Measurements from ENCODE around the gene PTBP3.
"Not testable (repeated sequence)": the region's sequence is repeated elsewhere in the genome, so short reads cannot be mapped to it uniquely, and the experiment has no call there.

Gene PTBP3

GRCh38 chr9:112316258-112316943 lies 17.0 kb downstream of the PTBP3 start:
- DNase-seq: no peak

GRCh38 chr9:112315331-112316257 lies 17.8 kb downstream of the PTBP3 start:
- no peak for DNase-seq

- no peak for DNase-seq
These were observed 21.3 kb downstream of the PTBP3 start for GRCh38 chr9:112312139-112312538.

GRCh38 chr9:112311497-112311896 lies 21.9 kb downstream of the PTBP3 start:
- DNase-seq: no peak

- no peak for DNase-seq
These were observed 22.6 kb downstream of the PTBP3 start for GRCh38 chr9:112310826-112311225.

GRCh38 chr9:112308588-112308987 lies 24.8 kb downstream of the PTBP3 start:
- DNase-seq: no peak

DNA sequence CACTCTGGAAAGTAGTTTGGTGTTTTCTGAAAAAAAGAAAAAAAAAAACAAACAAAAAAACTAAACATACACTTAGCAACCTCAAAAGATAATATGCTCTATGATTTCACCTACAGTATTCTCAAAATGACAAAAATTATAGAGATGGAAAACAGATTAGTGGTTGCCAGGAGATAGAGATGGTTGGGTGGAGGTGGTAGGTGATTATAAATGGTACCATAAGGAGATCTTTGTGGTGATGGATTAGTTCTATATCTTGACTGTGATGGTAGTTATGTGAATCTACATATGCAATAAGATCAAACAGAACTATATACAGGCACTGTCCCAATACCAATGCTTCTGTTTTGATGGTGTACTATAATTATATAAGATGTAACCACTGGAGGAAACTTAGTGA lies 32.0 kb downstream of the PTBP3 start:
- DNase-seq: no peak

DNA sequence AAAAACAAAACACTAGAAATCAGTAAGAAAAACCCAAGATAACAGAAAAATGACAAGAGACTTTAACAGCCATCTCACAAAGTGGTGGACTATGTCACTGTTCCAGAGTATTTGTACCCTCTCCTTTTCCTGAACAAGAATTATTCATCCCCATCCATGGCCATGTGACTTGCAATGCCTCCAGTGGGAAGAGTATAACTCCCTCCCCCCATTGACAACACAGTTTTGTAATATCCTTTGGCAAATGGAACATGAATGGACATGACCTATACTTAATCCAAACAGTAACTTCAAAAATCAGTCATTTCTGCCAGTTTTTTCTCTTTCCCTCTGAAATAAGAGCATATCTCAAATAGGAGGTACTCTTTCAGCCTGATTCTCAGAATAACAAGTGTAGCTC lies 33.9 kb downstream of the PTBP3 start:
- no peak for DNase-seq

DNA sequence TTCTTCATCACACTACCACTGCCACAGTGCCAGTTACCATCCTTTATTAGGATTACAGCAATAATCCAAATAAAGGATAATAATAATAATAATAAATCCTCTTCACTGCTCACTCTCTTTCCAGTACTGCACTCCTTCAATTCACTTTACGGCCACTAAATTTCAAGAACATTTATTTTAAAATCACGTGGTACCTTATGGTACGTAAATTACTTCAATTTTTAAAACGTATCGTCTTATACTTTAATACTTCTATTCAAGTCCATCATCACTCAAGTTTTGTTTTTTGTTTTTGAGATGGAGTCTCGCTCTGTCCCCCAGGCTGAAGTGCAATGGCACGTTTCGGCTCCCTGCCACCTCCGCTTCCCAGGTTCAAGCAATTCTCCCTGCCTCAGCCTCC lies 36.5 kb downstream of the PTBP3 start:
- no peak for DNase-seq

GRCh38 chr9:112295174-112295573 lies 38.2 kb downstream of the PTBP3 start:
- DNase-seq: no peak

DNA sequence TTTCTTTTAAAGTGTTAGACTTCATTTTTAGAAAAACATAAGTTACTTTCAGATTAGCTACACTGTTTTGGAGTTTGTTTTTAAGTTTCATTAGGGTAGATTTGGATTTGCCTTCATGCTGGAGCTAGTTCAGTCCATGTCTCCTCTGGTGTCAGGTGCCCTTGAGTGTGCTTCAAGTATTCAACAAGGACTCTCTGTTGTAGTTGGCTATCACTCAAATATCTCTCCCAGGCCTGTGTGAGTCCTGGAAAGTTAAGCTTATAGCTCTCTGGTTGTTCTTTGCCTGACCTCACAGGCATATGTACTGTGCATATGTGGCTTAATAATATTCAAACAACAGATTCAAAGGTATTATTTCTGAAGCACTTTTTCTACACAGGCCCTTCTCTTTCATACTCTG lies 45.4 kb downstream of the PTBP3 start:
- DNase-seq: no peak

DNA sequence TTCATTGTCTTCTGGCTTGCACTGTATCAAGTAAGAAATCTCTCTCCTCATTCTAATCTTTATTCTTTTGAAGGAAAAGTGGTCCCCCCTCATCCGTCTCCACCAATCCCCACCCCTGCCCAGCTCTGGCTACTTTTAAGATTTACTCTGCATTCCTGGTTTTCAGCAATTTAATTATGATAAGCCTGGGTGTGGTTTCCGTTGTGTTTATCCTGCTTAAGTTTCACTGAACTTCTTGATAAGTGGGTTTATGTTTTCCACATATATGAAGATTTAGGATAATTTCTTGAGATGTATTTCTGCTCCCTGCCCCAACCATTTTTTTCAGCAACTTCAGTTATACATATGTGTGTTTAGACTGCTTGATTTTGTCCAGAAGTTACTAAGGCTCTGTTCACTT lies 46.5 kb downstream of the PTBP3 start:
- no peak for DNase-seq

- DNase-seq: no peak
These were observed 48.4 kb downstream of the PTBP3 start for GRCh38 chr9:112285056-112285455.

- no peak for DNase-seq
These were observed 49.7 kb downstream of the PTBP3 start for GRCh38 chr9:112283582-112284253.

GRCh38 chr9:112282841-112283240 lies 50.6 kb downstream of the PTBP3 start:
- not testable (repeated sequence) for DNase-seq

DNA sequence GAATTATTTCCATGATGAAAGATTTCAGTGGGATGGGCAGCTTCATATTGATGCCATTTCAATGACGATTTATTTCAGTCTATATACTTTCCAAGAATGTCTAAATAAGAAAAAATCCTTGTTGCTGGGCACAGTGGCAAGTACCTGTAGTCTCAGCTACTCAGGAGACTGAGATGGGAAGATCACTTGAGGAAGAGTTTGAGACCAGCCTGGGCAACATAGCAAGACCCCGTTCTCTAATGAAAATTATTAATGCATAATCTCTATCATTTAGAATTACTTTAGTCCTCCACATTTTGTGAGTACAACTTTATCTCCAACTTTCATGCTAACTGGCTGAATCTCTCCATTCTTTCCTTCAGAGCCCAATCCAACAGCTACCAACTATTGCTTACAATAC lies 52.5 kb downstream of the PTBP3 start:
- no peak for DNase-seq

- DNase-seq: no peak
These were observed 53.9 kb downstream of the PTBP3 start for GRCh38 chr9:112279501-112279900.

GRCh38 chr9:112278152-112278551 lies 55.3 kb downstream of the PTBP3 start:
- no peak for DNase-seq

- no peak for DNase-seq
These were observed 58.8 kb downstream of the PTBP3 start for GRCh38 chr9:112274600-112274999.

DNA sequence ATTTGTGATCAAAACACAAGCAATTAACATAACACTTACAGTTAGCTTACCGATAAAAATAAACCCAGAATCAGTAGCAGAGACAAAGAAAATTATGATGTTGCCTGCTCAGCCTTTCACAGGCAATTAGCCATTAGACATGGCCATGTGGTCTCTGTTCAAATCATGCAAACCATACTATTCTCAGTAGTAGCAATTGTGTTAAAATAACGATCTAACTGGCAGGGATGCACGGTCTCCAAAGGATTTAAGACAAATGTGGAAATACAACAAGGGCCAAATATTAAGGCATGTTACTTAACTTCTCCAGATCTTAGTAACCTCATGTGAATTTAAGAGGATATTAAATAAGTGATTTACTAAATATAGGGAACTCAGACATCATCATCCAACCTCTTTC lies 59.5 kb downstream of the PTBP3 start:
- DNase-seq: no peak

GRCh38 chr9:112271466-112272098 lies 61.8 kb downstream of the PTBP3 start:
- no peak for DNase-seq

DNA sequence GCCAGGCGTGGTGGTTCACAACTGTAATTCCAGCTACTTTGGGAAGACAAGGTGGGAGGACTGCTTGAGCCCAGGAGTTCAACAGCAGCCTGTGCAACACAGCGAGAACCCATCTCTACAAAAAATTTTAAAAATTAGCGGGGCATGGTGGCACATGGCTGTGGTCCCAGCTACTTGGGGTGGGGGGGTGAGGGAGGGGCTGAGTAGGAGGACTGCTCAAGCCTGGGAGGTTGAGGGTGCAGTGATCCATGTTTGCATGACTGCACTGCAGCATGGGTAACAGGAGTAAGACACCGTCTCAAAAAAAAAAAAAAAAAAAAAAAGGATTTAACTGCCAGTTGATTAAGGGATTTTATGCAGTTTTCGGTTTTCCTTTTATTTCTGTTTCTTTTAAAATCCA lies 65.0 kb downstream of the PTBP3 start:
- DNase-seq: no peak

DNA sequence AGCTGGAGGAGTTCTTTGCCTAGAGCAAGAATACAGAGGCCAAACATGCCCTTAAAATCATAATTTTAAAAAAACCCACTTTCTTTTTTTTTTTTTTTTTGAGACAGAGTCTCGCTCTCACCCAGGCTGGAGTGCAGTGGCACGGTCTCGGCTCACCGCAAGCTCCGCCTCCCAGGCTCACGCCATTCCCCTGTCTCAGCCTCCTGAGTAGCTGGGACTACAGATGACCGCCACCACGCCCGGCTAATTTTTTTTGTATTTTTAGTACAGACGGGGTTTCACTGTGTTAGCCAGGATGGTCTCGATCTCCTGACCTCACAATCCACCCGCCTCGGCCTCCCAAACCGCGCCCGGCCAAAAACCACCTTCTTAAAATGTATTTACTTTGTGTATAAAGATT lies 66.3 kb downstream of the PTBP3 start:
- DNase-seq: not testable (repeated sequence)
